ENCODE data around the gene FCRL3.

FCRL3 gene

GRCh38 chr1:157682710-157683437 lies 17.7 kb downstream of the FCRL3 start:
- DNase-seq (ENCODE audit: low read depth), result no peak

GRCh38 chr1:157678721-157679120 lies 21.8 kb downstream of the FCRL3 start:
- no peak for DNase-seq (ENCODE audit: low read depth)

GRCh38 chr1:157673008-157673407 lies 27.6 kb downstream of the FCRL3 start:
- DNase-seq (ENCODE audit: low read depth), result no peak

GRCh38 chr1:157671895-157672294 lies 28.7 kb downstream of the FCRL3 start:
- no peak for DNase-seq (ENCODE audit: low read depth)

GRCh38 chr1:157659576-157660247 lies 40.9 kb downstream of the FCRL3 start:
- no peak for DNase-seq (ENCODE audit: low read depth)

GRCh38 chr1:157658571-157658970 lies 42.0 kb downstream of the FCRL3 start:
- no peak for DNase-seq (ENCODE audit: low read depth)

GRCh38 chr1:157653494-157653873 lies 47.1 kb downstream of the FCRL3 start:
- DNase-seq (ENCODE audit: low read depth), result no peak

GRCh38 chr1:157652859-157653493 lies 47.6 kb downstream of the FCRL3 start:
- no peak for DNase-seq (ENCODE audit: low read depth)

- no peak for DNase-seq (ENCODE audit: low read depth)
Measured at GRCh38 chr1:157648317-157648716, 52.3 kb downstream of the FCRL3 start.

- DNase-seq (ENCODE audit: low read depth), result no peak
Measured at GRCh38 chr1:157646144-157646543, 54.4 kb downstream of the FCRL3 start.

- no peak for DNase-seq (ENCODE audit: low read depth)
Measured at GRCh38 chr1:157641177-157641576, 59.4 kb downstream of the FCRL3 start.

- DNase-seq (ENCODE audit: low read depth), result no peak
Measured at GRCh38 chr1:157639800-157640199, 60.8 kb downstream of the FCRL3 start.

GRCh38 chr1:157628773-157629172 lies 71.8 kb downstream of the FCRL3 start:
- DNase-seq (ENCODE audit: low read depth), result no peak

Data from amniotic epithelial cell (primary cell).